GM19328 (cell line): ENCODE data around the gene UGT1A4.
"Not testable (repeated sequence)": the region's sequence is repeated elsewhere in the genome, so short reads cannot be mapped to it uniquely, and the experiment has no call there.

Experiments used
- ATAC-seq: cut with Tn5 transposase; IDR thresholded peaks from one replicate; pipeline ENCODE4 v1.9.1; 2021; ENCODE audit warnings: mild to moderate bottlenecking, moderate library complexity; ENCODE audit not compliant: unreplicated experiment

UGT1A4 gene

DNA sequence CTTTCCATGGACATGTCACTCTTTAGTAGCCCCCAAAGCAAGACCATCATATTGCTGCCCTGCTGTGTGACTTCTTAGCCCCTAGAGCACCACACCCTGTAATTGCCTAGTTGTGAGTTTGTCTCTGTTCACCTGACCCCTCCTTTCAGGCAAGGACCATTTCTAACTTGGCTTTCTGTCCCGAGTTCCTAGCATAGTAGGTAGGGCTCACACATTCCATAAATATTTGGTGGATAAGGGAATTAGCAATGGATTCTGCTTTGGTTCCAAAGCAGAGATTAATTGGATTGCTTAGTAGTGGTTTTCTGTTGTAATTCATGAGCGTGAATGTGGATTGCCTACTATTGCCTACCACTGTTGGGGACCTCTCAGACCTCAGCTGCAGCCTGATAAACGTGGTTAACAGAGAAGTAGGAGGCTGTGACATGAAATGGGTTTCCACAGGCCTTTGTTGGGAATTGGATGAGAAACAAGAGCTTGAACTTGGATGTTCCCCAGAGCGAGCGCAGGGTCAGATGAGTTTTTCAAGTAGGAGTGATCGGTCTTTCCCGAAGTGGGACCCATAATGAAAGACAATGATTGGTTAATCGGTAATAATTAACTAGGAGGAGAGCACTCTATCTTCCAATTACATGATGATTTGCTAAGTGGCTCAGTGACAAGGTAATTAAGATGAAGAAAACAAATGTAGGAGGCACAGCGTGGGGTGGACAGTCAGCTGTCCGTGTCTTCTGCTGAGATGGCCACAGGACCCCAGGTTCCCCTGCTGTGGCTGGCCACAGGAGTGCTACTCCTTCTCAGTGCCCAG, 28.1 kb downstream of the UGT1A4 start:
- ATAC-seq: no peak

DNA sequence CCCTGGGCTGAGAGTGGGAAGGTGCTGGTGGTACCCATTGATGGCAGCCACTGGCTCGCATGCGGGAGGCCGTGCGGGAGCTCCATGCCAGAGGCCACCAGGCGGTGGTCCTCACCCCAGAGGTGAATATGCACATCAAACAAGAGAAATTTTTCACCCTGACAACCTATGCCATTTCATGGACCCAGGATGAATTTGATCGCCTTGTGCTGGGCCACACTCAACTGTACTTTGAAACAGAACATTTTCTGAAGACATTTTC, 28.7 kb downstream of the UGT1A4 start:
- ATAC-seq: no peak

DNA sequence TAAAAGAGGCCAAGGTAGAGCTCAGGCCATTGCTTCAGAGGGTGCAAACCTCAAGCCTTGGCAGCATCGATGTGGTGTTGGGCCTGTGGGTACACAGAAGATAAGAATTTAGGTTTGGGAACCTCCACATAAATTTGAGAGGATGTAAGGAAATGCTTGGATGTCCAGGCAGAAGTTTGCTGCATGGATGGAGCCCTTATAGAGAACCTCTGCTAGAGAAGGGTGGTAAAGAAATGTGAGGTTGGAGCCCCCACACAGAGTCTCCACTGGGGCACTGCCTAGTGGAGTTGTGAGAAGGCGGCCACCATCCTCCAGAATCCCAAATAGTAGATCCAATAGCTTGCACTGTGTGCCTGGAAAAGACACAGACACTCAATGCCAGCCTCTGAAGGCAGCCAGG, 32.2 kb downstream of the UGT1A4 start:
- ATAC-seq: not testable (repeated sequence)

DNA sequence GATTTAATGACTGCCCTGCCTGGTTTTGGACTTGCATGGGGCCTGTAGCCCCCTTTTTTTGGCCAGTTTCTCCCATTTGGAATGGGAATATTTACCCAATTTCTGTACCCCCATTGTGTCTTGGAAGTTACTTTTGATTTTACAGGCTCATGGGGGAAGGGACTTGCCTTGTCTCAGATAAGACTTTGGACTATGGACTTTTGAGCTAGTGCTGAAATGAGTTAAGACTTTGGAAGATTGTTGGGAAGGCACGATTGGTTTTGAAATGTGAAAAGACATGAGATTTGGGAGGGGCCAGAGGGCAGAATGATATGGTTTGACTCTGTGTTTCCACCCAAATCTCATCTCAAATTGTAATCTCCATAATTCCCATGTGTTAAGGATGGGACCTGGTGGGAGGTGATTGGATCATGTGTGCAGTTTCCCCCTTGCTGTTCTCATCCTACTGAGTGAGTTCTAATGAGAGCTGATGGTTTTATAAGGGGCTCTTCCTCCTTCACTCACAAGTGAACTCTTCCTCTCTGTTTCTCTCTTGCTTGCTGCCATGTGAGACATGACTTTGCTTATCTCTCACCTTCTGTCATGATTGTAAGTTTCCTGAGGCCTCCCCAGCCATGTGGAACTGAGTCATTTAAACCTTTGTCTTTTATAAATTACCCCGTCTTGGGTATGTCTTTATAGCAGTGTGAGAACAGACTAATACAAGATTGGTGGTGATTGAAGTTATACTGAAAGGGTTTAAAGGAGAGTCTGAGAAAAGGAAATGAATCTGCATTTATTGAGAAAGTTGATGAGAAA, 32.9 kb downstream of the UGT1A4 start:
- ATAC-seq: not testable (repeated sequence)

DNA sequence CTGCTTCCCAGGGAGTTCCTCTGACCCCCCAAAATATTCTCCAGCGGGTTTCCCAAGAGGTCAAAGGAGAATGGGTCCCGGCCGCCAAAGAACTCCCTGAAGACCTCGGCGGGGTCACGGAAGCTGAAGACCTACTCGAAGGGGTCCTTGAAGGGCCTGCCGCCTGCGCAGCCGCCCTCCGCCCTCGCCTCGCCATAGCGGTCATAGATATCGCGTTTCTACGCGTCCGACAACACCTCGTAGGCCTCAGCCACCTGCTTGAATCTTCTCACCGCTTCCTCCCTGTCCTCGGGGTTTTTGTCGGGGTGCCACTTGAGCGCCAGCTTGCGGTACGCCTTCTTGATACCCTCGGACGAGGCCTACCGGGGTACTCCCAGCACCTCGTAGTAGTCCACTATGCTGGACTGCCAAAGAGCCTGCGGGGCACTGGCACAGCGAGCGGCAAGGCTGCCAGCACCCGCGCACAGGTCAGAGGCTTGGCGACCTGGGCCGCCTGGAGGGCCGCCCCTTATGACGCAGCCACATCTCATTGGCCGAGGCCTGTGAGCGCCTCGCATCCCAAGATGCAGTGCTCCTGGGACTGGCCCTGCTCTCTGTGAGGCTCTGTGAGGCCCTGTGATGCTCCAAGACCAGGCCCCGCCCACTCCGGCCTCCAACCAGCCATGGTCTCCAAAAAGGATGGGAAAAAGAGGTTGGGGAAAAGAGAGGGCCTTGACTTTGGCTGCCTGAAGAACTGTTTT, 36.5 kb downstream of the UGT1A4 start:
- no peak for ATAC-seq

DNA sequence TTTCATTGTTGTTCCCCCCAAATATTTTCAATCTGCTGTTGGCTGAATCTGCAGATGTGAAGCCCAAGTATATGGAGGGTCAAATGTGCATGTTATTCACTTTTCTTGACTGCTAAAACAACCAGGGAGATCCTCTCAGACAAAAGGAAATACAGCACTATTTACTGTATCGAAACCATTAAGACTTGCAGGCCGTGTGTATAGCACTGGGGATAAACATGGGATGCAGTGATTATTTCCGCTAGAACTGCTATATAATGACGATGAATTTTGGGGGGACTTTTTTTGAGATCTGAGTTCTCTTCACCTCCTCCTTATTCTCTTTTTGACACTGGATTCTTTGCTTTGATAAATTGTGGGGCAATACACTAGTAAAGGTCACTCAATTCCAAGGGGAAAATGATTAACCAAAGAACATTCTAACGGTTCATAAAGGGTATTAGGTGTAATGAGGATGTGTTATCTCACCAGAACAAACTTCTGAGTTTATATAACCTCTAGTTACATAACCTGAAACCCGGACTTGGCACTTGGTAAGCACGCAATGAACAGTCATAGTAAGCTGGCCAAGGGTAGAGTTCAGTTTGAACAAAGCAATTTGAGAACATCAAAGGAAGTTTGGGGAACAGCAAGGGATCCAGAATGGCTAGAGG, 38.0 kb downstream of the UGT1A4 start:
- no peak for ATAC-seq

DNA sequence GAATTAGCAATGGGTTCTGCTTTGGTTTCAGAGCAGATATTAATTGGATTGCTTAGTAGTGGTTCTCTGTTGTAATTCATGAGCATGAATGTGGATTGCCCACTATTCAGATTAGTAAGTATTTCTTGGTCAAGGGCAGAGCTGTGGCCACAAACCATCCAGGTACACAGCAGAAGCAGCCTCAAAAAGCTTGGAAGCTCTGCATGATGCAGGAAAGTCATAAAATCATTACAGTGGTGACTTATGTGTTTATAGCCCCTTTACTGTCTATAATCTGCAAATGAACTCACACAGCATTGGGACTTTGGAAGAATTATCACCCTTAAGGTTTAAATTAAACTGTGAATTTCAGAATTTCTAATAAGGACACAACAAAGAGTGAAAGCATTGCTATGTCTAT, 39.6 kb downstream of the UGT1A4 start:
- no peak for ATAC-seq

DNA sequence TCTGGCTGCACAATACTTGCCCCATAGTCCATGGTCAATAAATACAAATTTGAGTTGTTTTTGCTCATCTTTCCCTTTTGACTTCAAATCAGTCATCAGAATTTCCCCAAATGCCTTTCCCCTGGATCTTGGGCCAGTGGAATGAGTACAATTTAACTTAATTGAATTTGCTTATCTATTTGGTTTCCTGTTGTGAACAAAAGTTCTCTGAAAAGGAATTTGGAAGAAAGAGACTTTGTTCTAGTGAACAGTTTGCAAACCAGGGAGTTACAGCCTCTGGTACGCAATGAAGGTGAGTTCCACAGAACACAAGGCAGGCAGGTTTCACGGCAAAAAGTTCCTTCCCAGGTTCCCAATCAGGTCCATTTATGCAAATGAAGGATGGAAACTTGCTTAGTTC, 40.3 kb downstream of the UGT1A4 start:
- ATAC-seq: no peak

DNA sequence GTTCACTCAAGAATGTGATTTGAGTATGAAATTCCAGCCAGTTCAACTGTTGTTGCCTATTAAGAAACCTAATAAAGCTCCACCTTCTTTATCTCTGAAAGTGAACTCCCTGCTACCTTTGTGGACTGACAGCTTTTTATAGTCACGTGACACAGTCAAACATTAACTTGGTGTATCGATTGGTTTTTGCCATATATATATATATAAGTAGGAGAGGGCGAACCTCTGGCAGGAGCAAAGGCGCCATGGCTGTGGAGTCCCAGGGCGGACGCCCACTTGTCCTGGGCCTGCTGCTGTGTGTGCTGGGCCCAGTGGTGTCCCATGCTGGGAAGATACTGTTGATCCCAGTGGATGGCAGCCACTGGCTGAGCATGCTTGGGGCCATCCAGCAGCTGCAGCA, 41.5 kb downstream of the UGT1A4 start, which contains the start of gene UGT1A1:
Gene UGT1A1 (plus strand): TSS at position 228 of the 400 bp plus-strand sequence. CDS start 18 bp downstream, at position 246.
- no peak for ATAC-seq

DNA sequence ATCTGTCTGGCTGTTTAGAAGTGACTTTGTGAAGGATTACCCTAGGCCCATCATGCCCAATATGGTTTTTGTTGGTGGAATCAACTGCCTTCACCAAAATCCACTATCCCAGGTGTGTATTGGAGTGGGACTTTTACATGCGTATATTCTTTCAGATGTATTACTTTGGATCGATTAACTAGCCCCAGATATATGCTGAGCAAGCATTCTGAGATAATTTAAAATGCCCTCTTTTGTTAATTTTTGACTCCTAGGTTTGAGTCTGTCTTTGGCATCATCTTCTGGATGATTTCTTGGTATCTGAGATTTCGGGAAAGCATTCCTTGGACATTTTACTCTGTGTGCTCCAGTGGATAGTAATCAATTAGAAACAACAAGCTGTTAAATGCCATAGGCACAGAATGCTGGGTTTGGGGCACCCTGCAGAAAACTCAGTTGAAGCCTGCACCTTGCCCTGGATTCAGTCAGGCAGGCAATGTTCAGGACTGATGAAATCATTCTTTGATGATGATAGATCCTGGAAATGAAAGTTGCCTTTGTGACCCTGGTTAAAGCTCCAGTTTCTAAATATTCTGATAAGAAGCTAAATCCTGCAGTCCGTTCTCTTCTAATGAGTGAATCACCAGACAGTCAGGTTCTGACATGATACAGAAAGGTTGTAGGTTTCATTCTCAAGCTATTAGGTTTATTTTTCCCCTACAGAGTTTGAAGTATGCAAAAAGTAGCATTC, 42.7 kb downstream of the UGT1A4 start:
- no peak for ATAC-seq

DNA sequence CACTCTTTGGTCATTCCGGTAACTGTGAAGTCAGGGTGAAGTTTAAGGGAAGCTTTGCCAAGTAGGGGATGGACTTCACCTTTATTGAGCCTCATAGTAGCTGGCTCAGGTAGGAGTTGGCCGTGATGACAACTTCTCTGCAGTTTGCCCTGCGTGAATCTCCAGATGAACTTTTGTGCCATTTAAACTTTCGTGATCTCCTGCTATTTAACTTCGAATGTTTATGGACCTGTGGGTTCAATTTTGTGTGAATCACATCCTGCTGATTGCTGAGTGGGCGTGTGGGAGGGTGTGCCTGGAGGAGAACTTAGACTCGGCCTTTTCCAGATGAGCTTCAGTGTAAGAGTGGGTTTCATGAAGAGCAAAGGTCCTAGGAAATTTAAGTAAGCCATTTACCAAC, 45.7 kb downstream of the UGT1A4 start:
- no peak for ATAC-seq

DNA sequence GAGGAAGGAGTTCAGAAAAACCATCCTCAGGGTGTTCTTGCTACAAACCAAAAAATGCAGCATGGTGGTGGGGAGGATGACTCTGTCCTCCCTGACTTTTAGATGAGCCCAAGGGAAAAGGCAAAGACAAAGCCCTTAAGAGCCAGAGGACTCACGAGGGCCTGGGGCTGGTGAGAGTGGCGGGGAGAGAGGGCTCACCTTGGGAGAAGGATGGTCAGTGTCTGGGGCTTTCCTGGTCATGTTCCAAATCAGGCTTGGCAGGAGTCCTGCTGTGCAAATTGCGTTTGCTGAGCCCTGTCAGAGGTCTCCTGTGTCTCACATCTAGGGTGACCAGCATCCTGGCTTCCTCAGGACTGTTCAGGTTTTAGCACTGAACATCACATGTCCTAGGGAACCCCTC, 46.2 kb downstream of the UGT1A4 start:
- no peak for ATAC-seq

DNA sequence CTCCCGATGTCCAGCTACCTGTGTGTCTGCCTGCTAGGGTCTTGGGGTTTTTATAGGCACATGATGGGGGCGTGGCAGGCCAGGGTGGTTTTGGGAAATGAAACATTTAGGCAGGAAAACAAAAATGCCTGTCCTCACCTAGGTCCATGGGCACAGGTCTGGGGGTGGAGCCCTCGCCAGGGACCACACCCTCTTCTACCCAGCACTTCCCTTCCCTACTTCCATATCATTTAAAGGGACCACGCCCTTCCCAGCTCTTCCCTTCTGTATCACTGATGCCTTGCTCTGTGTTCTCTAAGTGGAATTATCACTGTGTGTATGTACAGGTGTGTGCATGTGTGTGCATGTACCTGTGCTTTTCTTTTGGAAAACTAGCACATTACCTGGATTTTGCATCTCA, 47.9 kb downstream of the UGT1A4 start:
- no peak for ATAC-seq

DNA sequence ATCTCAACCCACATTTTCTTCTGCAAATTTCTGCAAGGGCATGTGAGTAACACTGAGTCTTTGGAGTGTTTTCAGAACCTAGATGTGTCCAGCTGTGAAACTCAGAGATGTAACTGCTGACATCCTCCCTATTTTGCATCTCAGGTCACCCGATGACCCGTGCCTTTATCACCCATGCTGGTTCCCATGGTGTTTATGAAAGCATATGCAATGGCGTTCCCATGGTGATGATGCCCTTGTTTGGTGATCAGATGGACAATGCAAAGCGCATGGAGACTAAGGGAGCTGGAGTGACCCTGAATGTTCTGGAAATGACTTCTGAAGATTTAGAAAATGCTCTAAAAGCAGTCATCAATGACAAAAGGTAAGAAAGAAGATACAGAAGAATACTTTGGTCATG, 49.5 kb downstream of the UGT1A4 start:
- ATAC-seq: no peak

DNA sequence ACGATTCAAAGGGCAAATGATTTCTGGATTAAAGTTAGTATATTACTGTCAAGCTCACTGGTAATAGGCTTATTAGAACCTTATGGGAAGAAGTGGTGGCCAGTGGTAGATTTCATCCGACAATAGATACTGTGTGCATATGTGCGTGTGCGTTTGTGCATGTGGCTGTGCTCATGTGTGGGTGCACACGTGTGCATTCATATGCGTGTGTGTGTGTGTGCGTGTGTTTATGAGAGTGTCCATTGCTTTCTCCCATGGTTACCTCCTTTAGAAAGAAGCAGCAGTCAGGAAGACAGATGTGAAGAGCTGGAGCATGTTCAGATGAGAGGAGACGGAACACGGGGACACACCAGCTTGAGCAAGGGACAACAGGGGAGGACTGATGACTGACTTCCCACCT, 50.7 kb downstream of the UGT1A4 start:
- ATAC-seq: no peak

DNA sequence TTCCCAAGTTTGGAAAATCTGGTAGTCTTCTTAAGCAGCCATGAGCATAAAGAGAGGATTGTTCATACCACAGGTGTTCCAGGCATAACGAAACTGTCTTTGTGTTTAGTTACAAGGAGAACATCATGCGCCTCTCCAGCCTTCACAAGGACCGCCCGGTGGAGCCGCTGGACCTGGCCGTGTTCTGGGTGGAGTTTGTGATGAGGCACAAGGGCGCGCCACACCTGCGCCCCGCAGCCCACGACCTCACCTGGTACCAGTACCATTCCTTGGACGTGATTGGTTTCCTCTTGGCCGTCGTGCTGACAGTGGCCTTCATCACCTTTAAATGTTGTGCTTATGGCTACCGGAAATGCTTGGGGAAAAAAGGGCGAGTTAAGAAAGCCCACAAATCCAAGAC, 53.6 kb downstream of the UGT1A4 start:
- no peak for ATAC-seq

DNA sequence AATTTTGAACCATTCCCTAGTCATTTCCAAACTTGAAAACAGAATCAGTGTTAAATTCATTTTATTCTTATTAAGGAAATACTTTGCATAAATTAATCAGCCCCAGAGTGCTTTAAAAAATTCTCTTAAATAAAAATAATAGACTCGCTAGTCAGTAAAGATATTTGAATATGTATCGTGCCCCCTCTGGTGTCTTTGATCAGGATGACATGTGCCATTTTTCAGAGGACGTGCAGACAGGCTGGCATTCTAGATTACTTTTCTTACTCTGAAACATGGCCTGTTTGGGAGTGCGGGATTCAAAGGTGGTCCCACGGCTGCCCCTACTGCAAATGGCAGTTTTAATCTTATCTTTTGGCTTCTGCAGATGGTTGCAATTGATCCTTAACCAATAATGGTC, 54.0 kb downstream of the UGT1A4 start:
- no peak for ATAC-seq

DNA sequence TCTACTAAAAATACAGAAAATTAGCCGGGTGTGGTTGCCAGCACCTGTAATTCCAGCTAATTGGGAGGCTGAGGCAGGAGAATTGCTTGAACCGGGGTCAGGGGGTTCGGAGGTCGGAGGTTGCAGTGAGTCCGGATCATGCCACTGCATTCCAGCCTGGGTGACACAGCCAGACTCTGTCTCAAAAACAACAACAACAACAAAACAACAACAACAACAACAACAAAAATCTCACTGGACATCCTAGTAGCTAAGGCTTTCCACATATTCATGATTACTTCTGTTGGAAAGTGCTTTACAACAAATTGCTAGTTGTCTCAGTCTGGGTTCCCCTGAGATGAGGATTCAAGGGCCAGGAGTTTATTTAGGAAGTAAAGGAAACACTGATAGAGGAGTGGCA, 55.3 kb downstream of the UGT1A4 start:
- ATAC-seq: no peak

DNA sequence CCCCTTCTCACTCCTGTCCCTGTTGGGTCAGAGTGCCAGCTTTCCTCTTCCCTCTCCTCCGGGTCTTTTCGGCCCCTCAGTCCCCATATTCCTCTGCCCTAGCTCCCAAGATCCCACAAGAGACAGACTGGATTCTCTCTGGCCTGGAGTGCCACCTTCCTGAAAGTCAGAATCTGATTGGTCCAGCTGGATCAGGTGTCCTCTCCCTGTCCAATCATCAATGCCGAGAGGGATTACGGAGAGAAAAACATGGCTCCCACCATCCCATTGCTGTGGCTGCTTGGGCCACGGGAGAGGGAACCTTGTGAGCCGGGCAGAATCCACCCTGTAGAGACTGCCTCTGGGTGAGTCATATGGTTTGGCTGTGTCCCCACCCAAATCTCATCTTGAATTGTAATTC, 56.9 kb downstream of the UGT1A4 start:
- ATAC-seq: no peak

DNA sequence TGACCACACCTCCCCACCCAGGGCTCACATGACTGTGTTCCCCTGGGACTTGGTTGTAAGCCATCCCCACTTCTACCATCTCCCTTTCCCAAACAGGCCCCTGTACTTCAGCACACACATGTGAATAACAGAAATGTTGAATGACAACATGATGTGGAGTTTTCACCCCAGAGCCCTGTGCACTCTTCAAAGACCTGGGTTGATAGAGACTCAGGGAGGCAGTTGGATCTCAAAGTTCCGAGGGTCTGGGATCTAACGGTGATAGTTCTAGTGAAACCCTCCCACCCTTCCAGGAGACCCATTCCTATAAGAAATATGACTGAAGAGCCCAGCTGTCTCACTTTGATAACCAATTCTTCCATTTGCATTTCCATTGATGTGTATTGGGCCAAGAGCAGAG, 59.5 kb downstream of the UGT1A4 start, which contains the start of gene MROH2A:
Gene MROH2A (plus strand): TSS at position 301 of the 400 bp plus-strand sequence. CDS start 1,029 bp downstream, outside the sequence.
- no peak for ATAC-seq
